Skeletal muscle satellite cell (primary cell): ENCODE data around the gene GPR150.
A peak's percentile ranks its signal among the peaks of the same experiment; 100 is the strongest.

ENCODE experiments used
- H3K27me3 ChIP-seq: 2 replicates; pipeline ENCODE4 v1.7.0; 2013; ENCODE audit warnings: low read length; ENCODE audit not compliant: control insufficient read depth, insufficient read depth
- H3K36me3 ChIP-seq: 2 replicates; pipeline ENCODE4 v1.7.0; 2013; ENCODE audit warnings: mild to moderate bottlenecking, control low read depth, low read length; ENCODE audit not compliant: insufficient read depth
- H3K4me1 ChIP-seq: 2 replicates; pipeline ENCODE4 v1.7.0; 2013; ENCODE audit warnings: low read length; ENCODE audit not compliant: control insufficient read depth, insufficient read depth
- H3K4me2 ChIP-seq: 2 replicates; pipeline ENCODE4 v1.7.0; 2013; ENCODE audit warnings: mild to moderate bottlenecking, low read length
- H3K4me3 ChIP-seq: 2 replicates; pipeline ENCODE4 v1.7.0; 2013; ENCODE audit warnings: low read length
- H3K9ac ChIP-seq: 2 replicates; pipeline ENCODE4 v1.7.0; 2013; ENCODE audit warnings: mild to moderate bottlenecking, low read depth, low read length, moderate library complexity
- H3K9me3 ChIP-seq: replicated peaks from 2 replicates; pipeline ENCODE4 v1.7.0; 2013; ENCODE audit warnings: mild to moderate bottlenecking, control low read depth, low read length

Gene GPR150

GRCh38 chr5:95660060-95660459, 40.2 kb downstream of the GPR150 start:
- Histone ChIP-seq H3K4me1 (peaks cover 4% of the 10 kb centered on the region), H3K4me3 (no peak overlapping the region), H3K4me2 (no peak overlapping the region), H3K27me3 (no peaks in the 10 kb centered on the region), H3K36me3 (no peaks in the 10 kb centered on the region), H3K9me3 (no peaks in the 10 kb centered on the region), H3K9ac (no peak overlapping the region)

GRCh38 chr5:95662946-95663345, 43.1 kb downstream of the GPR150 start:
- H3K36me3 ChIP-seq, result no peaks in the 10 kb centered on the region
- H3K9ac ChIP-seq, result no peak overlapping the region
- no peaks in the 10 kb centered on the region for H3K27me3 ChIP-seq
- peaks cover 7% of the 10 kb centered on the region for H3K4me1 ChIP-seq
- no peak overlapping the region for H3K4me3 ChIP-seq
- no peaks in the 10 kb centered on the region for H3K9me3 ChIP-seq
- no peak overlapping the region for H3K4me2 ChIP-seq

GRCh38 chr5:95664204-95664786, 44.4 kb downstream of the GPR150 start:
- no peaks in the 10 kb centered on the region for H3K27me3 ChIP-seq
- no peak overlapping the region for H3K4me2 ChIP-seq
- no peaks in the 10 kb centered on the region for H3K36me3 ChIP-seq
- H3K9me3 ChIP-seq, result no peaks in the 10 kb centered on the region
- H3K9ac ChIP-seq, result peak overlapping the region; percentile 7
- H3K4me3 ChIP-seq, result no peak overlapping the region
- peaks cover 19% of the 10 kb centered on the region for H3K4me1 ChIP-seq

- Histone ChIP-seq H3K4me1 (peaks cover 32% of the 10 kb centered on the region), H3K36me3 (no peaks in the 10 kb centered on the region), H3K4me3 (no peak overlapping the region), H3K4me2 (no peak overlapping the region), H3K9ac (no peak overlapping the region), H3K27me3 (no peaks in the 10 kb centered on the region), H3K9me3 (no peaks in the 10 kb centered on the region)
Observed at GRCh38 chr5:95667061-95667618, 47.3 kb downstream of the GPR150 start.

- H3K36me3 ChIP-seq, result no peaks in the 10 kb centered on the region
- H3K9ac ChIP-seq, result no peak overlapping the region
- H3K4me1 ChIP-seq, result peaks cover 32% of the 10 kb centered on the region
- no peak overlapping the region for H3K4me3 ChIP-seq
- H3K4me2 ChIP-seq, result no peak overlapping the region
- H3K9me3 ChIP-seq, result no peaks in the 10 kb centered on the region
- no peaks in the 10 kb centered on the region for H3K27me3 ChIP-seq
Observed at GRCh38 chr5:95667678-95668077, 47.8 kb downstream of the GPR150 start.

- Histone ChIP-seq H3K9ac (no peak overlapping the region), H3K4me2 (peak overlapping the region; percentile 26), H3K4me3 (no peak overlapping the region), H3K27me3 (no peaks in the 10 kb centered on the region), H3K36me3 (no peaks in the 10 kb centered on the region), H3K4me1 (peaks cover 32% of the 10 kb centered on the region), H3K9me3 (no peaks in the 10 kb centered on the region)
Observed at GRCh38 chr5:95668216-95668615, 48.3 kb downstream of the GPR150 start.

GRCh38 chr5:95668728-95669127, 48.8 kb downstream of the GPR150 start:
- H3K36me3 ChIP-seq, result no peaks in the 10 kb centered on the region
- no peaks in the 10 kb centered on the region for H3K9me3 ChIP-seq
- no peak overlapping the region for H3K9ac ChIP-seq
- no peak overlapping the region for H3K4me2 ChIP-seq
- H3K4me1 ChIP-seq, result peaks cover 32% of the 10 kb centered on the region
- H3K4me3 ChIP-seq, result no peak overlapping the region
- H3K27me3 ChIP-seq, result no peaks in the 10 kb centered on the region

- Histone ChIP-seq H3K4me2 (peak overlapping the region; percentile 47), H3K4me1 (peaks cover 28% of the 10 kb centered on the region), H3K27me3 (no peaks in the 10 kb centered on the region), H3K4me3 (peak overlapping the region; percentile 0), H3K9ac (no peak overlapping the region), H3K9me3 (no peaks in the 10 kb centered on the region), H3K36me3 (no peaks in the 10 kb centered on the region)
Observed at GRCh38 chr5:95669540-95669939, 49.7 kb downstream of the GPR150 start.

- peak overlapping the region; percentile 47 for H3K4me2 ChIP-seq
- H3K4me3 ChIP-seq, result no peak overlapping the region
- H3K36me3 ChIP-seq, result no peaks in the 10 kb centered on the region
- no peak overlapping the region for H3K9ac ChIP-seq
- peaks cover 28% of the 10 kb centered on the region for H3K4me1 ChIP-seq
- no peaks in the 10 kb centered on the region for H3K9me3 ChIP-seq
- no peaks in the 10 kb centered on the region for H3K27me3 ChIP-seq
Observed at GRCh38 chr5:95669985-95670384, 50.1 kb downstream of the GPR150 start.

- Histone ChIP-seq H3K4me3 (no peak overlapping the region), H3K4me2 (no peak overlapping the region), H3K27me3 (no peaks in the 10 kb centered on the region), H3K36me3 (no peaks in the 10 kb centered on the region), H3K9ac (no peak overlapping the region), H3K9me3 (no peaks in the 10 kb centered on the region), H3K4me1 (peaks cover 28% of the 10 kb centered on the region)
Observed at GRCh38 chr5:95670568-95670967, 50.7 kb downstream of the GPR150 start.
